H1 (cell line): ENCODE results near the gene VEGFC. TPM values are rescaled to one million over a fixed set of nuclear protein-coding genes. Genes with fewer than 3 reads are reported as not detected.

Source experiments
- CTCF ChIA-PET: fragments of 300-600 bp; sonication (Branson Sonifier 250); formaldehyde crosslinking; loops from one replicate; lab custom pipeline; 2021; ENCODE audit not compliant: partially characterized antibody; lab: Charles Lee
- POLR2A ChIA-PET: fragments of 300-600 bp; sonication (Branson Sonifier 250); formaldehyde crosslinking; loops from one replicate; lab custom pipeline; 2021; ENCODE audit warnings: inconsistent platforms; ENCODE audit not compliant: partially characterized antibody; lab: Charles Lee
- DNase-seq, 2 experiments: peaks; one replicate each; pipeline versions ENCODE4 v3.0.0 to v3.0.0-alpha.2; 2010 to 2022; ENCODE audit warnings: low spot score in 2 of 2, low read depth in 1 of 2, mixed read lengths in 1 of 2
- FAIRE-seq: peaks from 2 replicates; lab custom pipeline; 2011; peaks lifted over from hg19 to GRCh38; lab: Jason Lieb, UNC
- H2AFZ ChIP-seq: 2 replicates; pipeline ENCODE4 v1.8.1; 2012; ENCODE audit warnings: low read length, inconsistent platforms
- H2AK5ac ChIP-seq: 2 replicates; pipeline ENCODE4 v1.6.1; 2013; ENCODE audit warnings: low read depth, low read length
- H2BK120ac ChIP-seq: replicated peaks from 2 replicates; pipeline ENCODE3; 2013; ENCODE audit warnings: low read depth, low read length, inconsistent platforms
- H2BK12ac ChIP-seq: 2 replicates; pipeline ENCODE4 v1.6.1; 2013; ENCODE audit warnings: low read depth, low read length
- H2BK15ac ChIP-seq: 2 replicates; pipeline ENCODE4 v1.6.1; 2013; ENCODE audit warnings: low read length
- H2BK20ac ChIP-seq: 2 replicates; pipeline ENCODE4 v1.6.1; 2013; ENCODE audit warnings: low read length
- H2BK5ac ChIP-seq: 2 replicates; pipeline ENCODE4 v1.6.1; 2013; ENCODE audit warnings: low read depth, low read length
- H3K14ac ChIP-seq: 2 replicates; pipeline ENCODE4 v1.6.1; 2013; ENCODE audit warnings: inconsistent platforms; ENCODE audit not compliant: insufficient read length
- H3K18ac ChIP-seq: 2 replicates; pipeline ENCODE4 v1.6.1; 2013; ENCODE audit warnings: low read length; ENCODE audit errors: extremely low read depth
- H3K23ac ChIP-seq: 2 replicates; pipeline ENCODE4 v1.6.1; 2013; ENCODE audit warnings: inconsistent platforms; ENCODE audit not compliant: insufficient read length
- H3K23me2 ChIP-seq: 2 replicates; pipeline ENCODE4 v1.6.1; 2013; ENCODE audit warnings: low read depth, low read length
- H3K27ac ChIP-seq: 2 replicates; pipeline ENCODE4 v1.6.1; 2011; ENCODE audit warnings: low read depth, low read length, inconsistent platforms
- H3K27me3 ChIP-seq, 4 experiments: replicated peaks in 1 of 4; 1 replicate in 1 of 4; 2 replicates in 3 of 4; pipeline versions ENCODE4 v1.6.1 to v1.8.1; 2011 to 2013; ENCODE audit warnings: low read length in 3 of 4, mild to moderate bottlenecking in 3 of 4, inconsistent platforms in 2 of 4, mixed read lengths in 2 of 4, moderate library complexity in 1 of 4; ENCODE audit not compliant: control insufficient read depth in 3 of 4, insufficient read depth in 3 of 4; ENCODE audit errors: extremely low read depth in 1 of 4
- H3K36me3 ChIP-seq, 4 experiments: 2 replicates each; pipeline versions ENCODE4 v1.6.1 to v1.8.1; 2011 to 2013; ENCODE audit warnings: mild to moderate bottlenecking in 4 of 4, low read length in 3 of 4, moderate library complexity in 2 of 4, control low read depth in 1 of 4, inconsistent platforms in 1 of 4; ENCODE audit not compliant: insufficient read depth in 4 of 4, control insufficient read depth in 2 of 4
- H3K4ac ChIP-seq: replicated peaks from 2 replicates; pipeline ENCODE3; 2013; ENCODE audit warnings: low read length, low read depth, mixed read lengths, inconsistent platforms; ENCODE audit not compliant: insufficient read length
- H3K4me1 ChIP-seq, 4 experiments: replicated peaks in 1 of 4; 1 replicate in 1 of 4; 2 replicates in 3 of 4; pipeline versions ENCODE4 v1.6.1 to v1.8.1; 2011 to 2013; ENCODE audit warnings: low read length in 3 of 4, inconsistent platforms in 2 of 4, mixed read lengths in 1 of 4; ENCODE audit not compliant: insufficient read depth in 4 of 4, control insufficient read depth in 3 of 4
- H3K4me2 ChIP-seq, 2 experiments: 2 replicates each; pipeline versions ENCODE4 v1.6.1 to v1.8.1; 2011 to 2013; ENCODE audit warnings: low read depth in 2 of 2, low read length in 2 of 2, control low read depth in 1 of 2, inconsistent platforms in 1 of 2, mild to moderate bottlenecking in 1 of 2; ENCODE audit not compliant: insufficient read depth in 1 of 2
- H3K4me3 ChIP-seq, 4 experiments: fragments of 200-600, 300-600 bp in 1 of 4; sonication (generic), shearing (Covaris generic), sonication (Bioruptor Twin) in 1 of 4; 2 replicates each; pipeline versions ENCODE4 v1.5.1 to v1.8.1; 2011 to 2016; ENCODE audit warnings: low read length in 4 of 4, low read depth in 3 of 4, control low read depth in 2 of 4, inconsistent platforms in 2 of 4, mild to moderate bottlenecking in 2 of 4, mixed read lengths in 1 of 4, moderate library complexity in 1 of 4; ENCODE audit not compliant: insufficient read depth in 2 of 4; ENCODE audit errors: extremely low read depth in 1 of 4
- H3K56ac ChIP-seq: replicated peaks from 2 replicates; pipeline ENCODE3; 2013; ENCODE audit warnings: low read depth, mild to moderate bottlenecking, mixed read lengths, low read length, inconsistent platforms; ENCODE audit not compliant: insufficient read length
- H3K79me1 ChIP-seq: 2 replicates; pipeline ENCODE4 v1.6.1; 2013; ENCODE audit warnings: low read depth, low read length, control low read depth
- H3K79me2 ChIP-seq, 2 experiments: 2 replicates each; pipeline versions ENCODE4 v1.6.1 to v1.8.1; 2012 to 2013; ENCODE audit warnings: low read length in 2 of 2, mild to moderate bottlenecking in 2 of 2, inconsistent platforms in 1 of 2; ENCODE audit not compliant: insufficient read depth in 2 of 2, control insufficient read depth in 1 of 2
- H3K9ac ChIP-seq, 4 experiments: replicated peaks in 1 of 4; 1 replicate in 1 of 4; 2 replicates in 3 of 4; pipeline versions ENCODE4 v1.6.1 to v1.8.1; 2011 to 2013; ENCODE audit warnings: low read depth in 3 of 4, low read length in 3 of 4, control low read depth in 2 of 4, mild to moderate bottlenecking in 2 of 4, moderate library complexity in 2 of 4, inconsistent platforms in 1 of 4; ENCODE audit errors: extremely low read depth in 1 of 4
- H3K9me3 ChIP-seq, 2 experiments: 2 replicates each; pipeline versions ENCODE4 v1.6.1 to v1.8.1; 2012 to 2013; ENCODE audit warnings: mild to moderate bottlenecking in 2 of 2, moderate library complexity in 2 of 2, control low read depth in 1 of 2, inconsistent platforms in 1 of 2, low read depth in 1 of 2, low read length in 1 of 2, mixed read lengths in 1 of 2; ENCODE audit not compliant: insufficient read depth in 2 of 2
- H4K20me1 ChIP-seq, 2 experiments: replicated peaks in 1 of 2; 2 replicates each; pipeline versions ENCODE3 to v1.8.1; 2011 to 2013; ENCODE audit warnings: inconsistent platforms in 2 of 2, low read length in 2 of 2, mild to moderate bottlenecking in 1 of 2; ENCODE audit not compliant: insufficient read depth in 2 of 2, control insufficient read depth in 1 of 2
- H4K5ac ChIP-seq: 2 replicates; pipeline ENCODE4 v1.6.1; 2013; ENCODE audit warnings: low read length, low read depth, mixed read lengths, inconsistent platforms; ENCODE audit not compliant: insufficient read length
- H4K8ac ChIP-seq: 2 replicates; pipeline ENCODE4 v1.8.0; 2013; ENCODE audit warnings: mild to moderate bottlenecking, moderate library complexity, low read length, inconsistent platforms; ENCODE audit not compliant: insufficient read depth; ENCODE audit errors: extremely low read depth
- H4K91ac ChIP-seq: replicated peaks from 2 replicates; pipeline ENCODE3; 2013; ENCODE audit warnings: low read length, mixed read lengths, inconsistent platforms; ENCODE audit not compliant: insufficient read length
- CTBP2 ChIP-seq: IDR thresholded peaks from 2 replicates; pipeline ENCODE4 v1.7.0; 2011; ENCODE audit warnings: borderline replicate concordance, mild to moderate bottlenecking, moderate library complexity, mixed read lengths, low read length; ENCODE audit not compliant: insufficient read depth, insufficient read length
- MAFK ChIP-seq: IDR thresholded peaks from 2 replicates; pipeline ENCODE4 v1.6.1; 2012; ENCODE audit warnings: low read depth, mild to moderate bottlenecking, improper control_type of control experiment, low read length
- TBP ChIP-seq: IDR thresholded peaks from 2 replicates; pipeline ENCODE4 v1.6.1; 2011; ENCODE audit warnings: low read depth, low read length, improper control_type of control experiment
- WGBS, 2 experiments: shearing (Covaris generic) in 1 of 2; methylation state at CpG; one replicate each; pipeline versions ENCODE4 v1.1.6 to v1.1.7; 2013 to 2015; ENCODE audit warnings: low lambda C conversion rate in 2 of 2, mixed read lengths in 2 of 2, inconsistent platforms in 1 of 2, low coverage in 1 of 2, missing lambda C conversion rate in 1 of 2; ENCODE audit not compliant: insufficient replicate concordance in 2 of 2, insufficient coverage in 1 of 2, insufficient read length in 1 of 2; ENCODE audit errors: extremely low coverage in 1 of 2, missing lambda C conversion rate in 1 of 2; 5-methylcytosine and 5-hydroxymethylcytosine counted together
- polyA plus RNA-seq, 7 experiments: library from polyadenylated mRNA; depleted of rRNA in 3 of 7; stranded (reverse) in 5 of 7; unstranded in 2 of 7; fragments of >200 nt in 5 of 7; fragments of 200-250 nt in 2 of 7; gene quantifications; 1 replicate in 5 of 7; 2 replicates in 1 of 7; 4 replicates in 1 of 7; pipeline versions ENCODE4 v1.2.1 to v1.2.3, GENCODE V29; 2011 to 2013; ENCODE audit warnings: missing spikeins in 2 of 7, mixed read lengths in 2 of 7
- total RNA-seq: library from RNA; stranded (reverse); fragmentation: NEBNext Ultra II Directional; extraction: Animal tissue kit (Norgen Biotek cat#: 25700); gene quantifications from 2 replicates; pipeline ENCODE4 v1.2.1, GENCODE V29; 2021

VEGFC gene
- total and polyA plus RNA-seq, 2 of the 8 experiments (the other 6 are each of a cell fraction or from before 2014, with no cell fraction given), result 0.53 to 1.4 TPM

DNA sequence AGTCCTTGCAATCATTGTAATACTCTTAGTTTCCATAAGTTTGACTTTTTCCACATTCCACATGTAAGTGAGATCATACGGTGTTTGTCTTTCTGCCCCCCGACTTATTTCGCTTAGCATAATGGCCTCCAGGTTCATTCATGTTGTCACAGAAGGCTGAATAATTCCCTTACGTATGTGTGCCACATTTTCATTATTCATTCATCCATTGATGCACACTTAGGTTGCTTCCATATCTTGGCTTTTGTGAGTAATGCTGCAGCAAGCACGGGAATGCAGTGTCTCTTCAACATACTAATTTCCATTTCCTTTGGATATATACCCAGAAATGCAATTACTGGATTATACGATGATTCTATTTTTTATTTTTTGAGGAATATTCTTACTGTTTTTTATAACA is 22.0 kb upstream of the VEGFC start:
- no peaks in the 10 kb centered on the region for H3K36me3 ChIP-seq
- H3K4me3 ChIP-seq, result no peak overlapping the region
- H3K23ac ChIP-seq, result no peak overlapping the region
- H4K20me1 ChIP-seq, result no peaks in the 10 kb centered on the region
- H3K79me1 ChIP-seq, result no peaks in the 10 kb centered on the region
- H3K23me2 ChIP-seq, result no peaks in the 10 kb centered on the region
- no peak for FAIRE-seq
- H3K27me3 ChIP-seq, result peaks cover 0 to 1% (median 0%) of the 10 kb centered on the region in 4 experiments; a peak in 1 of 7 replicates
- H4K5ac ChIP-seq, result no peak overlapping the region
- no peak overlapping the region for H2BK20ac ChIP-seq
- H2AK5ac ChIP-seq, result no peak overlapping the region
- H3K4me1 ChIP-seq, result no peaks in the 10 kb centered on the region
- H3K9me3 ChIP-seq, result no peaks in the 10 kb centered on the region
- no peak overlapping the region for H2BK5ac ChIP-seq
- no peaks in the 10 kb centered on the region for H3K79me2 ChIP-seq
- no peak overlapping the region for H3K27ac ChIP-seq
- no peak overlapping the region for H4K91ac ChIP-seq
- H4K8ac ChIP-seq, result no peak overlapping the region
- no peak overlapping the region for H3K18ac ChIP-seq
- H2BK12ac ChIP-seq, result no peak overlapping the region
- no peak overlapping the region for H3K4ac ChIP-seq
- H3K9ac ChIP-seq, result no peak overlapping the region
- POLR2A ChIA-PET, result no interaction called here
- no peak for DNase-seq
- no peak overlapping the region for H3K4me2 ChIP-seq
- no peak overlapping the region for H2AFZ ChIP-seq
- no peak overlapping the region for H3K56ac ChIP-seq
- H2BK15ac ChIP-seq, result no peak overlapping the region
- no peak overlapping the region for H2BK120ac ChIP-seq
- no peak overlapping the region for H3K14ac ChIP-seq
- WGBS, 2 experiments, result 92% methylated on average over 6 of the region's 6 CpGs; no CpG with 5 or more reads in 1 of the 2 experiments
- CTCF ChIA-PET, result no interaction called here
- TF ChIP-seq MAFK (no peak), TBP (no peak), CTBP2 (no peak)
